H54 (cell line): ENCODE results near the gene CNTRL.

Source experiments
- DNase-seq: peaks from one replicate; pipeline ENCODE4 v3.0.0; 2011; ENCODE audit warnings: low spot score, mixed read lengths; ENCODE audit not compliant: insufficient read length
- FAIRE-seq: peaks from 3 replicates; lab custom pipeline; 2011; peaks lifted over from hg19 to GRCh38; lab: Jason Lieb, UNC
- POLR2A ChIP-seq: IDR thresholded peaks from 2 replicates; pipeline ENCODE4 v1.6.1; 2011; ENCODE audit warnings: low read depth, mild to moderate bottlenecking, low read length

The CNTRL gene

DNA sequence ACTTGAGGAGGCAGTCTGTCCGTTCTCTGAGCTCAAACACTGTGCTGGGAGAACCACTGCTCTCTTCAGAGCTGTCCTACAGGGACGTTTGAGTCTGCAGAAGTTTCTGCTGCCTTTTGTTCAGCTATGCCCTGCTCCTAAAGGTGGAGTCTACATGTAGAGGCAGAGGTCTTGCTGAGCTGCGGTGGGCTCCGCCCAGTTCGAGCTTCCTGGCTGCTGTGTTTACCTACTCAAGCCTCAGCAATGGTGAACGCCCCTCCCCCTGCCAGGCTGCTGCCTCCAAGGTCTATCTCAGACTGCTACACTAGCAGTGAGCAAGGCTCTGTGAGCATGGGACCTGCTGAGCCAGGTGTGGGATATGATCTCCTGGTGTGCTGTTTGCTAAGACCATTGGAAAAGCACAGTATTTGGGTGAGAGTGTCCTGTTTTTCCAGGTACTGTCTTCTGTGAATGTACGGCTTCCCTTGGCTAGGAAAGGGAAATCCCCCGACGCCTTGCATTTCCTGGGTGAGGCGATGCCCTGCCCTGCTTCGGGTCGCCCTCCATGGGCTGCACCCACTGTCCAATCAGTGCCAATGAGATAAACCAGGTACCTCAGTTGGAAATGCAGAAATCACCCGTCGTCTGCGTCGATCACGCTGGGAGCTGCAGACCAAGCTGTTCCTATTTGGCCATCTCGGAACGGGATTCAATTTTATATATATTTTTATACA lies 58.5 kb downstream of the CNTRL start:
- FAIRE-seq (peak; percentile 30), DNase-seq (no peak)
- no peak for TF ChIP-seq POLR2A

DNA sequence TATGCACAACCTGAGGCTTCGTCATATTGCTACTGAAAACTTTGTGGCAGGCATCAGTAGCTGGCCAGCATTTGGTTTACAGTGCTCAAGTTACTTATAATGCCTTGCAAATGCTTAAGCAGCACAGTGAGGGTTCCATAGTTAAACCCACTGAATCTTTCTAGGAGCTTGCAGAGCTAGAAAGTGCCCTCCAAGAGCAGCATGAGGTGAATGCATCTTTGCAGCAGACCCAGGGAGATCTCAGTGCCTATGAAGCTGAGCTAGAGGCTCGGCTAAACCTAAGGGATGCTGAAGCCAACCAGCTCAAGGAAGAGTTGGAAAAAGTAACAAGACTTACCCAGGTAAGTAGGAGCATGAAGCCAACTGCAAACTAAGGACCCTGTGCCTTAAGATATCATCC lies 60.9 kb downstream of the CNTRL start:
- FAIRE-seq = no peak
- no peak for DNase-seq
- no peak for TF ChIP-seq POLR2A

DNA sequence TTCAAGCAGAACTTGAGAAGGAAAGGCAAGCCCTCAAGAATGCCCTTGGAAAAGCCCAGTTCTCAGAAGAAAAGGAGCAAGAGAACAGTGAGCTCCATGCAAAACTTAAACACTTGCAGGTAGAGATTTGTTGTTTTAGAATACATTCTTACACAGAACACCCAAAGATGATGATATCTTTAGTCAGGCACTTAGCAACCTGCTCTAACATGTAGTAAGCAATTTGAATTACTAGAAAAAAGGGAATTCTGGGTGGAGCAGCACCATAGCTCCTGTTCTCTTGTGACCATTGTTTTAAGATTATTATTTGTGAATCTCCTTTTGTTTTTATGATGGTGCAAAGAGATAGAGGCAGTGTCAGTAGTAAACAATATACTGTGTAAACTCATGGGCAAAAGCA lies 63.8 kb downstream of the CNTRL start:
- DNase-seq (no peak), FAIRE-seq (no peak)
- TF ChIP-seq POLR2A = no peak

DNA sequence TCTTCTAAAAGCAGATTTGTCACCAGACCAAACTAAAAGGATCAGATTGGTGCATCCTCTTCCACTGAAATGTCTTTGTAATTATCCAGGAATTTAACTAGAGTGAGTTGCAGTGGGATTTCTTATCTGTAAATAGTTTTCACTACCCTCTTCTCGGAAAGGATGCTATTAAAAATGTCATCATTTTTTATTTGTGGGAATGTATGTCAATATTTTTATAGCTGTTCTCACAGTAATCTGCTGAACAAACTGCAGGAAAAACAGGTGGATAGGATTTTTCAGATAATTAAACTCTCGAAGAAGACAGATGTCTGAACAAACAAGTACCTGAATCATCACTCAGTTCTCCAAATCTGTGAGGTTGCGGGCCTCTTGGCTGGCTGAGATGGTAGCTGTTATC lies 64.2 kb downstream of the CNTRL start:
- no peak for FAIRE-seq
- no peak for TF ChIP-seq POLR2A
- DNase-seq = no peak

DNA sequence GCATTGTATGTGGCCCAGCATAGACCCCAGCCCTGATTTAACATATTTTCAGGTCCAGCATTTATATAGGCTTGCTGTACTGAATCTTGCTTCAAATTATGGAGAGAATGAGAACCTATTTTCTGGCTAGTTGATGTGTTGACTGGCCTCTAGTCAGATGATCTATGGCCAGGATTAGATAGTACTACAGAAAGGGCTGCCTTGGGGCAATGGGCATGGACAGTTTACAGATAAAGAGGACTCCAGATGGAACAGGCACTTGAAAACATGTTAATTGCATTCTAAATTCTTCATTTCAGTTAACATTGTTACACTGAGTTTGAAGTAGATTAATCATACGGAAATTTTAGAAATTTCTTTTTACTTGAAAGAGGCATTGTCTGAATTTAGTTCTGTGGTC lies 65.4 kb downstream of the CNTRL start:
- FAIRE-seq (no peak), DNase-seq (no peak)
- no peak for TF ChIP-seq POLR2A

DNA sequence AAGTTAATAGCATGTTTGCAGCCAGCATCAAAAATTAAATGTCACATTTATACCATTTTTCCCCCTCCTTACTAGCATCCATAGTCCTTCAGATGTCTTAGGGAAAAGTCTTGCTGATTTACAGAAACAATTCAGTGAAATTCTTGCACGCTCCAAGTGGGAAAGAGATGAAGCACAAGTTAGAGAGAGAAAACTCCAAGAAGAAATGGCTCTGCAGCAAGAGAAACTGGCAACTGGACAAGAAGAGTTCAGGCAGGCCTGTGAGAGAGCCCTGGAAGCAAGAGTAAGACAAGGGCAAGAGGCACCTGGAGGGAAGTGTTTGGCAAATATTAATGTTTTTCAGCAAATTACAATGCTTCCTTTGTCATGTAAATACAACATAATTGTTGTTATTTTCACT lies 66.6 kb downstream of the CNTRL start:
- FAIRE-seq = no peak
- no peak for DNase-seq
- no peak for TF ChIP-seq POLR2A

DNA sequence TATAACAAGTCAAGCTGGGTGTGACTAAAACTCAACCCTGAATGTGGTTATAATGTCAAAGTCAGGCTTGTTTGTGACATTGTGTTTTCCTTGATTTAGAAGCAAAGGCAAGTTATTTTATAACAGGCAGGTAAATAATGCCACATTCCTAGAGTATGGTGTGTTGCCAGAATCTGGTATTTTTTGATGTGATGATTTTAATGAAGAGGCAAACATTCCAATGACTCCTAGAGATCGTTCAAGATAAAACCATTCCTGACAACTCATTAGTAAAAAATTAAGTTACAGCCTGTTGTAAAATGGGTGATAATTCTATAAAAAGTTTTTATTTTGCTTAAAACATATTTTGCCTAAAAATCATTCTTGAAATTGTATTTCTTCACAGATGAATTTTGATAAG lies 67.0 kb downstream of the CNTRL start:
- no peak for TF ChIP-seq POLR2A
- FAIRE-seq (peak; percentile 60), DNase-seq (no peak)

DNA sequence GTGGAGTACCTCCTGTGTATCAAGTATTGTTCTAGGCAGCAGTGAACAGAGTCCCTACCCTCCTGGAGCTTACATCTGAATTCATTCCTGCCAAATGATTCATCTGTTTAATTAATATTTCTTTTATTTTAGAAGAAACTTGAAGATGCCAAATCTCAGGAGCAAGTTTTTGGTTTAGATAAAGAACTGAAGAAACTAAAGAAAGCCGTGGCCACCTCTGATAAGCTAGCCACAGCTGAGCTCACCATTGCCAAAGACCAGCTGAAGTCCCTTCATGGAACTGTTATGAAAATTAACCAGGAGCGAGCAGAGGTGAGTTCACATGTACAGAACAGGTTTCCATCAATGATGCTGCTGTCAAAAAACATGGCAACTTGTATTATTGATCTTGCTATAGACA lies 69.0 kb downstream of the CNTRL start:
- no peak for DNase-seq
- no peak for TF ChIP-seq POLR2A
- no peak for FAIRE-seq

DNA sequence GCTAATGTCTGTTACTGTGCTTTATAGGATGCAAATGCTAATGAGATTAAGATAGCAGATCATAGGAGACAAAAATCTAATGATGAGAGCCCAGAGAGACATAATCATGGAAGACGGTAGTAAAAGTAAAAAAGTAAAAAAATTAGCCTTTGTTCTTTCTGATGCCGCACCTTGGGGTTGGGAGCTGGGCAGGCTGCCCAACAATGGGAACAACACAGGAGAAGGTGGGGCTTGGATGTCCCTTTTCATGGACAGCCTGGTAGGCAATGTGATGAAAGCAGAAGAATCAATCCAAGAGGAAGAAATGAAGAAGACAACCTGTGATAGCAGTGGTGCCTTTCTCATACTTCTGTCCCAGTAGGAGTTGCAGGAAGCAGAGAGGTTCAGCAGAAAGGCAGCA lies 69.7 kb downstream of the CNTRL start:
- DNase-seq (no peak), FAIRE-seq (no peak)
- no peak for TF ChIP-seq POLR2A

DNA sequence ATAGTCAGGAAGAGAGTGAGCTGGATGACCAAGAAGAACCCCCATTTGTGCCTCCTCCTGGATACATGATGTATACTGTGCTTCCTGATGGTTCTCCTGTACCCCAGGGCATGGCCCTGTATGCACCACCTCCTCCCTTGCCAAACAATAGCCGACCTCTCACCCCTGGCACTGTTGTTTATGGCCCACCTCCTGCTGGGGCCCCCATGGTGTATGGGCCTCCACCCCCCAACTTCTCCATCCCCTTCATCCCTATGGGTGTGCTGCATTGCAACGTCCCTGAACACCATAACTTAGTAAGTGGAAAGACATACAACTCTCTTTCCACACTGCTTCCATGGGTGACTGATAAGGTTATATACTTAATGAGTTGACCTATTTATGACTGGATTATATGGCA lies 75.4 kb downstream of the CNTRL start:
- no peak for DNase-seq
- TF ChIP-seq POLR2A = no peak
- FAIRE-seq = no peak

DNA sequence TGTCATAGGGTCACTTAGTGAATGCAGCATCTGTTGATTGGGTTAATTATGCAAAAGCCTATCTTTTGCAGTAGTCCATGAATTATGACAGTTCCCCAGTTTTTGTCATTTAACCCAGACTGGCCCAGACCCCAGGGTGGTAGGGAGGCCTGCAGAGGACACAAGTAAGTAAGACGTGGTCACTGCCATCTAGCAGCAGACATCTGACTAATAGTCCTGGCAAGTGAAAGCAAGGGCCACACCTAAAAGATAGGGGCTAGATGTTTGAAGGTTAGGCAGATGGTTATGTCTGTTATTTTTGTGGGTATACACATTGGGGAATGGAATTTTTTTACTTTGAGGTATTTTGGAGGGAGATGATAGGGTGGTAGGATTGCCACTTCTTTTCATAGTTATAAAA lies 78.9 kb downstream of the CNTRL start:
- no peak for TF ChIP-seq POLR2A
- DNase-seq (no peak), FAIRE-seq (peak; percentile 86)

DNA sequence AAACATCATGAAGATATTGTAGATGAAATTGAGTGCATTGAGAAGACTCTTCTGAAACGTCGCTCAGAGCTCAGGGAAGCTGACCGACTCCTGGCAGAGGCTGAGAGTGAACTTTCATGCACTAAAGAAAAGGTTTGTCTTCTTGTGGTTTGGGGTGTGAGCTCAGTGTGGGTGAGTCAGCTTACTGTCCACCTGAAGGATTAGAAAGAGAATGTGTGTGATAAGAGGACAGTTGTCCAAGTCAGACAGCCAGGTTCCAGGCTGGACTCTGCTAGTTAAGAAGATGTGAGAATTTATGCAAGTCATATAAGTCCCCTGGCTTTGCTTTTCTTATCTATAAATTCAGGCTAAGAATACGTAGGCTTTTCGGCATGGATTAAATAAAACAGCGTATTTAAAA lies 80.0 kb downstream of the CNTRL start:
- peak; percentile 99 for FAIRE-seq
- TF ChIP-seq POLR2A = no peak
- DNase-seq = peak; percentile 20

DNA sequence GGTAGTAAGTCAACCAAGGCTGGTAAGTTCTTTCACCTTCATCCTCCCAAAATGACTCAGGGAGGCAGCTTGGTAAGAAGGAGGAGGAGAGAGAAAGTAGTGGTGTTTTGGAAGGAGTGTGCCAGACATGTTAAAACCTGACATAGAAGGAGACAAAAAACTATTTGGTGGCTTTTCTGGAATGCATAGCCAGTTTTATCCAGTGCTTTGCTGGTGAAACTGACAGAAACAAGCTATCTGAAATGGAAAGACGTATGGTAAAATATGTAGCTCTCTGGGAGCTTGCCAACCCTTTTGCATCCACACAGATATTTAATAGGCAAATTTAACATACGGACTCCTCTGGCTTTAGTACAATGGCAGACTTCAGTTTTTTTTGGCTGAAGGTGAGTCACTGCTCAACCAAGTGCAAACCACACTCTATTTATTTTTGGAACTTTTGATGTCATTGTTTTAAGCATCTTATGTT lies 81.5 kb downstream of the CNTRL start:
- DNase-seq = peak; percentile 42
- FAIRE-seq = peak; percentile 99
- no peak for TF ChIP-seq POLR2A

DNA sequence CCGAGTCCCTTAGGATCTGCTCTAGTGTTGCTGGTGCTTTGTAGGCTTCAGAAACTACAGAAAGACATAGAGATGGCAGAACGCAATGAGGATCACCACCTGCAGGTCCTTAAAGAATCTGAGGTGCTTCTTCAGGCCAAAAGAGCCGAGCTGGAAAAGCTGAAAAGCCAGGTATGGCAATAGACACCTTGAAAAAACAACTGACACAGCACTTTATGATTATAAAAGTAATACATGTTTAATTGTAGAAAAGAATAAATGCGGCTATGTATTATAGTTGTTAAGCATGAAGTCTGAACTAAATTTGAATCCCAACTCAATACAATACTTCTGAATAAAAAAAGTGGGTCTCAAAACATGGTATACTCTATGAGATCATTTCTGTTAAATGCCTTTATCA lies 83.2 kb downstream of the CNTRL start:
- DNase-seq = no peak
- TF ChIP-seq POLR2A = no peak
- peak; percentile 84 for FAIRE-seq

DNA sequence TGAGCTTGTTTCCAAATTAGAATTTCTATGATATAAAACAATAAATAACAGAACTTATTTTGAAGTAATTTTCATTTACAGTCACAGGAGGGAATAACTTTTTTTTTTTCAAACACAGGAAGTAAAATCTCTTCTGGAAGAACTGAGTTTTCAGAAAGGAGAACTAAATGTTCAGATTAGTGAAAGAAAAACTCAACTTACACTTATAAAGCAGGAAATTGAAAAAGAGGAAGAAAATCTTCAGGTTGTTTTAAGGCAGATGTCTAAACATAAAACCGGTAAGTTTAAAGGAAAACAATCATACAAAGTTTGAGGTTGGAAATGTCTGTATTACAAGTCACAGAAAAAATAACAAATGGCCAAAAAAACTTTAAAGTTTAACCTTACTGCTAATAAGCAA lies 85.3 kb downstream of the CNTRL start:
- TF ChIP-seq POLR2A = no peak
- FAIRE-seq (peak; percentile 88), DNase-seq (no peak)
